SIG-M5 treated with dmso at 0.1 percent for 504 hours (cell line): ENCODE results near the gene COP1.
A peak's percentile ranks its signal among the peaks of the same experiment; 100 is the strongest.

Experiments
- DNase-seq: peaks from one replicate; lab custom pipeline; 2025; ENCODE audit not compliant: unreplicated experiment; lab: John Stamatoyannopoulos, UW

COP1 gene

GRCh38 chr1:176201568-176201967 lies 5.5 kb downstream of the COP1 start:
- DNase-seq = no peak

- DNase-seq = no peak
Observed at GRCh38 chr1:176199707-176200106, 7.4 kb downstream of the COP1 start.

DNA sequence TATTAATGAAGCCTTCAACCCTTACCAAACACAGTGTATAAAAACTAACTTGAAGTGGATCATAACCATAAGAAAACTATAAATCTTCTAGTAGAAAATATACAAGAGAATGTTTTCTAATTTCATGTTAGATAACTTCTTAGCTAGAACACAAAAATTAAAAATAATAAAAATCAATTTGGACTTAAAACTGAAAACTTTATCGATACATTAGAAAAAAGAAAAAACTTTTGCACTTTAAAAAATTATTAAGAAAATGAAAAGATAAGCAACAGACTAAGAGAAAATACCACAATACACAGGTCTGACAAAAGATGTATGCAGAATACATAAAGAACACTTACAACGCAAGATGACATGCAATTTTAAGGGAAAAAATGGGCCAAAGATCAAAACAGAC lies 8.7 kb downstream of the COP1 start:
- DNase-seq = no peak

- no peak for DNase-seq
Observed at GRCh38 chr1:176196728-176197127, 10.4 kb downstream of the COP1 start.

DNA sequence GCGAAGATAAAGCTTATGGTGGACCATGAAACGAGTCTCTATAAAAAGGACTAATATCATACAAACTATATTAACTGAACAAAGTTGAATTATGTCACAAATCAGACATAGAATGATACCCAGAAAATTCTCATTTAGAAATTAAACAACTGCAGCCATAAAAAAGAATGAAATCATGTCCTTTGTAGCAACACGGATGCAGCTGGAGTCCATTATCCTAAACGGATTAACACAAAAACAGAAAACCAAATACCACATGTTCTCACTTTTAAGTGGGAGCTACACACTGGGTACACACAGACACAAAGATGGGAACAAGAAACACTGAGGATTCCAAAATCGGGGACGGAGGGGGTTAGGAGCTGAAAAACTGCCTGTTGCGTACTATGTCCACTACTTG lies 11.5 kb downstream of the COP1 start:
- DNase-seq = no peak

DNA sequence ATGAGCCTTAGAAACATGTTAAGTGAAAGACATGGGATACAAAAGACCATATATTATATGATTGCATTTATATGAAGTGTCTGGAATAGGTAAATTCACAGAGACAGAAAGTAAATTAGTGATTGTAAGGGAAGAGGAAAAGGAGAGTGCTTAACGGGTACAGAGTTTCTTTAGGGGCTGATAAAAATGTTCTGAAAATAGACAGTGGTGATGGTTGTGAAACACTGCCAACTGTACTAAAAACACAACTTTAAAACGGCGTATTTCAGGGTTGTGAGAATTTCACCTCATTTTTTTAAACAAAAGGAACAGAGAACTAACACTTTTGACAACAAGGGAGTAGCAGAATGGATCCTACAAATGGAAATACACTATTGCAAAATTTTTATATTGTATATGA lies 13.4 kb downstream of the COP1 start:
- peak; percentile 89 for DNase-seq

GRCh38 chr1:176193023-176193422 lies 14.1 kb downstream of the COP1 start:
- no peak for DNase-seq

DNA sequence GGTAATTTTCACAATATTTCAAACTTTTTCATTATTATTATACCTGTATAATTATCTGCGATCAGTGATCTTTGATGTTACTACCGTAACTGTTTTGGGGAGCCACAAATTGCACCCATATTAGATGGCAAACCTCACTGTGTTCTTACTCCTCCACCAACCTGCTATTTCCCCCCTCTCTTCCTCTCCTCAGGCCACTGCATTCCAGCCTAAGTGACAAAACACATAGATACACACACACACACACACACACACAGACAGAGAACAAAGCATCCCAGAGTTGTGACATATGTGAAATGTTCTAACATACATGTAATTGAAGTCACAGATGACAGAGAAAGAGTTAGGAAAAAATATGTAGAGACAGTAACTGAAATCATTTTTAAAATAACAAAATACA lies 18.5 kb downstream of the COP1 start:
- DNase-seq = no peak

GRCh38 chr1:176187001-176187400 lies 20.1 kb downstream of the COP1 start:
- no peak for DNase-seq

DNA sequence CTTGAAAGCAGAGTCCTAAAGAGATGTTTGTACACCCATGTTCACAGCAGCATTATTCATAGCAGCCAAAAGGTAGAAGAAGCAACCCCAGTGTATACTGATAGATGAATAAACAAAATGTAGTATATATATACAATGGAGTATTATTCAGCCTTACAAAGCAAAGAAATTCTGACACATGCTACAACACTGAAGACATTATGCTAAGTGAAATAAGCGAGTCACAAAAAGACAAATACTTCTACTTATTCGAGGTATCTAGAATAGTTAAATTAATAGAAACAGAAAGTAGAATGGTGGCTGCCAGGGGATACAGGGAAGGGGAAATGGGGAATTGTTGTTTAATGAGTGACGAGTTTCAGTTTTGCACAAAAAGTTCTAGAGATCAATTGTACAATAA lies 23.5 kb downstream of the COP1 start:
- no peak for DNase-seq

- DNase-seq = no peak
Observed at GRCh38 chr1:176178316-176178715, 28.8 kb downstream of the COP1 start.

DNA sequence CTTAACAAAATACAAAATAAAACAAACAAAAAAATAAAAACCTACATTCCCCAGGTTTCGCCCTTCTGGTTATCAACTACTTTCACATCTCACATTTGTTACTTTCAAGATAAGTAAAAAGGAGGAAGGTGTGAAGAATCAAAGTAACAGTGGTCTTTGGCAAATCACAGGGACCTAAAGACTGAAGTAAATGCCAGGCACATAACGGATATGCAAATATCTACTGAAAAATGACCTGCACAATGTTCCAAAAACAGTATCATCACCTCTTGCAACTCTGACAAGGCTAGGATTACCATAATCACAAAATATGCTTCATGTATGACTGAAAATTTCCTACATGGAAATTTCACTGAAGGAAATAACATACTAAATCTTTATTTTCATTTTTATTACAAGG lies 29.3 kb downstream of the COP1 start:
- no peak for DNase-seq

DNA sequence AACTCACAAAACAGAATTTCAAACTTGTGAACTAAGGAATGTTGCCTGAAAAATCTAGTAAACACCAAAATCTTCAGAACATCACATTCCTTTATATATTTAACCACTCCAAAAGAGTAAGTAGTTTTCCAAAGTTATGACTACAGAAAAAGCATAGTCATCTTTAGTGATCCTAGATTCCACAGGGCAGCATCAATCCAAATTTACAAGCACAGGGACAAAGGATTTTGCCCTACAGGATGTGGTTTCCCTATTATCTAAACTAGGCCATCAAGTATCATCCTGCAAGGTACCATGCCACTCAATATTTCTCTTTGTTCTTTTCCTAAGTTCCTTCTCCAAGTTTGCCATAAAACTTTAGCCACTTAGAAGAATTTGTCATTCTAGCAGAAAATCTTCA lies 33.0 kb downstream of the COP1 start:
- DNase-seq = no peak

DNA sequence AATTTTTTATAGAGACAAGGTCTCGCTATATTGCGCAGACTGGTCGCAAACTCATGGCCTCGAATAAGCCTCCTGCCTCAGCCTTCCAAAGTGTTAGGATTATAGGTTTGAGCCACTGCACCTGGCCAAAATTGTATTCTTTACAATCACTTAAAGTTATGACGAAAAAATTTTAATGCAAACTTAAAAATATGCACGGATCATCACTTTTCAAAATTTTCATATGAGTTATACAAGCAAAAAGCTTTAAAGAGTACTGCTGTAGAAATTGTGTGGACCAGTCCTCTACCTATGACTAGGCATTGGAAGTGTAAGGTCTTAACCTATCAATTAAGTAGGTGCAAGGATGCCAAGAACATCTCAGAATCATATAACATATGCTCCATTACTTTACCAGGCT lies 34.9 kb downstream of the COP1 start:
- DNase-seq = no peak

DNA sequence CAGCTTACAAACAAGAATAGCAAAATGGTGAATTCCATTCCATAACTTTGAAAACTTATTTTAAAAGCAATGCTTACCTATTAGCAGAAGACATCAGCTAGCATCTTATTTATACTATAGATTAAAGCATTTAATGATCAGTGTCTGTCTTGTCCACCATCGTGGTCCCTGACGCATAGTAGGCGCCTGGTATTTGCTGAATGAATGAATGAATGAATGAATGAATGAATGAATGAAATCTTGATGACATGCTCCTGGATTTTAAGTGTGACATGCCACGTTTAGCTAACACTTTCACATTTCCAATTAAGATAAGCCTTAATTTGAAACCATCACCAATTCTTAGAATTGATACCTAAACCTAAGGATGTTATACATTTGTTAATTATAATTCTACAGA lies 39.9 kb downstream of the COP1 start:
- no peak for DNase-seq

DNA sequence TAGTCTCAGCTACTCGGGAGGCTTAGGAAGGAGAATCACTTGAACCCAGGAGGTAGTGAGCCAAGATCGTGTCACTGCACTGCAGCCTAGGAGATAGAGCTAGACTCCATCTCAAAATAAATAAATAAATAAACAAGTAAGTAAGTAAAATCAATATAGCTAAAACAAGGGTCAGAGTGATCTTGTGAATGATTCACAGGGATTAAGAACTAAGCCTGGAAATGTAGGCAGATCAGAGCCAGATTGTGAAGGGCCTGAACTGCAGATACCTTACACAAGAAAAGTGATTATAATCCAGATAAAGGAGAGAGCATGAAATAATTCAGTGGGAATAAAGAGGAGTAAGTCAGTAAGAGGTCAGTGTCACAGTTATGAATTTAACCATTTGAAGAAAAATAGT lies 41.5 kb downstream of the COP1 start:
- DNase-seq = no peak

DNA sequence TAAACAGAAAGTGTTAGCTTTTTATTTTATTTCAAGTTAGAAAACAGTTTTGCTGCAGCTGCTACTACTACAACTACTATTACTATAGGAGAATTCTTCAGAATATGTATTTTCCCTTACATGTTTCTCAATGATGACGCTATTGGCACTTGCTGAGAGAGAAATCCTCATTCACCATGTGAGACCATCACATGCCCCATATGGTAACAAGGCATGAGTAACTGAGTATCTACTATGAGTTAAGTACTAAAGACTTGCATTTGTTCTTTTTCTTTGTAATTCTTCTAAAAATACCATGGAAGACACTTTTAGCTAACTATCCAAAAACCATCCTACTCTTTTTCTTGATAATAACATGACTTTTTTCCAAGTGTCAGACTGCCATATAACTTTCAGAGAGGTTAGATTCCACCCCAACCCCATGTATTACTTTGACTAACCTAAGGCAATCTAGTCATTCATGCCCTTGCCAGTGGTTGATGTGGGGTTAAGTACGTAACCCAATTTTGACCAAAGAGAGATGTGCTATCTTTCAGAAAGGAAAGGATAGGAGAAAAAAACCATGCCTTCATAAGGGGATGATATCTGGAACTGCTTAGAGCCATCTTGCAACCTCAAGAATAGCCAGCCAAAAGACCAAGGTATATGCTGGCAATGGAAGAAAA lies 42.9 kb downstream of the COP1 start:
- DNase-seq = no peak

DNA sequence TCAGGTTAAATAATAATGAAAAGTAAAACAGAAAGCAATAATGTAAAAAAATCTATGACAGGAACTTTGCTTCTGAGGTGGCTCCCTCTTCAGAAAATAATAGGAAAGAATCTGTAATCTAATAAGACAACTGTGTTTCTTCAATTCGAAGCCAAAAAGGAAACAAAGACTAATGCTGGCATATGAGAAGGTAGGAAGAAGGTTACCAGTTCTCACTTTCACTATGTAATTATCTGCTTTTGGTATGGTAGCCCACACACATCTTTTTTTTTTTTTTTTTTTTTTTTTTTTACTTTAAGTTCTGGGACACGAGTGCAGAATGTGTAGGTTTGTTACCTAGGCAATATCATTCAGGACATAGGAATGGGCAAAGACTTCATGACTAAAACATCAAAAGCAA lies 47.1 kb downstream of the COP1 start:
- DNase-seq = no peak

DNA sequence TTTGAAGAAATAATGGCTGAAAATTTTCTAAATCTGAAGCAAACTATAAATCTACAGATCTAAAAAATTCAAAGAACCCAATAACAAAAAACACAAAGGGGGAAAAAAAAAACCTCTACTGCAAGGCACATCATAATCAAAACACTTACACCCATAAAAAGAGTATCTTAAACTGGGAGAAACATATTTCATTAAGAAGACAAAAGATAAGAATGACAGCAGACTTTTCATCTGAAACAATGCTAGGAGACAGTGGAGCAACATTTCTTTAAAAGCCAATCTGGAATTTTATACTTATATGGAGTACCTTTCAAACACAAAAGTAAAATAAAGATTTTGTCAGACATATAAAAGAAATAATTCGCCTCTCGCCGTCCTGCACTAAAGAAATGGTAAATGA lies 49.1 kb downstream of the COP1 start:
- DNase-seq = no peak

DNA sequence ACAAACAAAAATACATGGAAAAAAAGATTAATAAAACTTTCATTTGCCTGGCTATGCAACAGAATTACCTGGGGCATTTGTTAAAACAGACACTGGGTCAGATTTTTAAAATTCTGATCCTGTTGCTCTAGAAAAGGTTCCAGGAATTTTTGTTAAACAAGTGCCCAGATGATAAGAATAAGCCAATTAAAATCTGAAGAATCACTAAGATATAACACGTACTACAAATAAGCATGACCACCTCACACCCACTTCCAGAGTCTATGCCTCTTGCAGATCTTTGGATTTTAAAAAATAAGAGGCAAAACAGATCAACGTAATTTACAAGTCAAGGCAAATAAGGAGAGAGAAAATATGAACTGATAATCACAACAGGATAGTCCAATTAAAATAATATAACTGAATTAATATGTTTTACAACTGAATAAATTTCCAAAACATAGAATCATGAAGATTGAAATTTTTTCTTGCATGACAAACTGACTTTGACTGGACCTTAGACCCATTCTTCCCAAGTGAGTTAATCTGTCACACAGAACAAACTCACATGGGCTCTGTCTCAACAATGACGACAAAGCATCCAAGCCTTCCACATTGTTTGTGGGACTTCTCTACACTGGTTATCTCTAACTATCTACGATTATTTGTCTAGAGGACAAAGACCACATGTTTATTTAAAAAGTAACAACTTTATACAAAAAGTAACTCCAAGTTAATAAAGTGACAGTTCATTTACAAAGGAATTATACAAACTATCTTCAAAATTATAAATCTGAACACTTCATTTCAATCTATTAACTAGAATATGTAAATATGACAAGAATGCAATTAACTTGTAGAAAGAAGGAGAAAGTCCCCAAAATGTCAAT lies 56.9 kb downstream of the COP1 start:
- no peak for DNase-seq

- DNase-seq = no peak
Observed at GRCh38 chr1:176144526-176144925, 62.6 kb downstream of the COP1 start.

DNA sequence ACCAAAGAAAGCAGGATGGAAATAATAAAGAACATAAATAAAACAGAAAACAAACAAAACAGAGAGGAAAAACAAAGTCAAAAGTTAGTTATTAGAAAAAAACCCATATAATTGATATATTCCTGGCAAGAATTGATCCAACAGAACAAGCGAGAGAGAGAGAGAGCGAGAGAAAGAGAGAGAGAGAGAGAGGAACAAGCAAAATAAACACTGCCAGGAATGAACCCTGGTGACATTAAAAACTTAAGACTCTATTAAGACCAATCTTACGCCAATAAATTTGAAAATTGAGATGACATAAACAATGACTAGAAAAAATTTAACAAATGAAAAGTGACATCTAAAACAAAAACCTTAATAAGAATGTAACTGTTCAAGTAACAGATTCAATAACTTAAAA lies 64.1 kb downstream of the COP1 start:
- no peak for DNase-seq

GRCh38 chr1:176141449-176141848 lies 65.6 kb downstream of the COP1 start:
- no peak for DNase-seq
